ENCODE results near the gene PPIG.

Gene PPIG

GRCh38 chr2:169625781-169626180 is 41.6 kb downstream of the PPIG start:
- H3K36me3 ChIP-seq (replicated peaks; ENCODE audit: low read depth, low read length), result peaks cover 26% of the 10 kb centered on the region
- H2AFZ ChIP-seq (ENCODE audit: low read depth, low read length), result no peak overlapping the region
- no peaks in the 10 kb centered on the region for H4K20me1 ChIP-seq (ENCODE audit: insufficient read depth, low read length)
- no peak overlapping the region for H3K4me3 ChIP-seq (ENCODE audit: low read length)
- no peak overlapping the region for H3K4me2 ChIP-seq (ENCODE audit: low read length)
- no peaks in the 10 kb centered on the region for H3K27me3 ChIP-seq (ENCODE audit: low read depth, low read length)
- H3K27ac ChIP-seq (ENCODE audit: low read length), result no peak overlapping the region
- H3K79me2 ChIP-seq (ENCODE audit: low read length), result no peaks in the 10 kb centered on the region
- no peak overlapping the region for H3K9ac ChIP-seq (ENCODE audit: low read length)
- no peak for TF ChIP-seq EZH2phosphoT487 (IDR thresholded peaks at IDR 0.05; ENCODE audit: low read depth)
- TF ChIP-seq, protein P1, sequence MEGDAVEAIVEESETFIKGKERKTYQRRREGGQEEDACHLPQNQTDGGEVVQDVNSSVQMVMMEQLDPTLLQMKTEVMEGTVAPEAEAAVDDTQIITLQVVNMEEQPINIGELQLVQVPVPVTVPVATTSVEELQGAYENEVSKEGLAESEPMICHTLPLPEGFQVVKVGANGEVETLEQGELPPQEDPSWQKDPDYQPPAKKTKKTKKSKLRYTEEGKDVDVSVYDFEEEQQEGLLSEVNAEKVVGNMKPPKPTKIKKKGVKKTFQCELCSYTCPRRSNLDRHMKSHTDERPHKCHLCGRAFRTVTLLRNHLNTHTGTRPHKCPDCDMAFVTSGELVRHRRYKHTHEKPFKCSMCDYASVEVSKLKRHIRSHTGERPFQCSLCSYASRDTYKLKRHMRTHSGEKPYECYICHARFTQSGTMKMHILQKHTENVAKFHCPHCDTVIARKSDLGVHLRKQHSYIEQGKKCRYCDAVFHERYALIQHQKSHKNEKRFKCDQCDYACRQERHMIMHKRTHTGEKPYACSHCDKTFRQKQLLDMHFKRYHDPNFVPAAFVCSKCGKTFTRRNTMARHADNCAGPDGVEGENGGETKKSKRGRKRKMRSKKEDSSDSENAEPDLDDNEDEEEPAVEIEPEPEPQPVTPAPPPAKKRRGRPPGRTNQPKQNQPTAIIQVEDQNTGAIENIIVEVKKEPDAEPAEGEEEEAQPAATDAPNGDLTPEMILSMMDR (IDR thresholded peaks at IDR 0.05; ENCODE audit: low read depth, low read length), result no peak
- no peaks in the 10 kb centered on the region for H3K4me1 ChIP-seq (ENCODE audit: low read length)
- H3K9me3 ChIP-seq (ENCODE audit: insufficient read depth, low read length), result no peaks in the 10 kb centered on the region

DNA sequence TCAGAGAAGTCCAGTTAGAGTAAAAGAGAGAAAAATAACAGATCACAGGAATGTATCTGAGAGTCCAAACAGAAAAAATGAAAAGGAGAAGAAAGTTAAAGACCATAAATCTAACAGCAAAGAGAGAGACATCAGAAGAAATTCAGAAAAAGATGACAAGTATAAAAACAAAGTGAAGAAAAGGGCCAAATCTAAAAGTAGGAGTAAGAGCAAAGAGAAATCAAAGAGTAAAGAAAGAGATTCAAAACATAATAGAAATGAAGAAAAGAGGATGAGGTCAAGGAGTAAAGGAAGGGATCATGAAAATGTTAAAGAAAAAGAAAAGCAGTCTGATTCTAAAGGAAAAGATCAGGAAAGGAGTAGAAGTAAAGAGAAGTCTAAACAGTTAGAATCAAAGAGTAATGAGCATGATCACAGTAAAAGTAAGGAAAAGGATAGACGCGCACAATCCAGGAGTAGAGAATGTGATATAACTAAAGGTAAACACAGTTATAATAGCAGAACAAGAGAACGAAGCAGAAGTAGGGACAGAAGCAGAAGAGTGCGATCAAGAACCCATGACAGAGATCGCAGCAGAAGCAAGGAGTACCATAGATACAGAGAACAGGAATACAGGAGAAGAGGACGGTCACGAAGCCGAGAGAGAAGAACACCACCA is 52.4 kb downstream of the PPIG start:
- H3K9me3 ChIP-seq (ENCODE audit: insufficient read depth, low read length), result no peaks in the 10 kb centered on the region
- H4K20me1 ChIP-seq (ENCODE audit: insufficient read depth, low read length), result no peaks in the 10 kb centered on the region
- H3K27me3 ChIP-seq (ENCODE audit: low read depth, low read length), result no peaks in the 10 kb centered on the region
- no peak overlapping the region for H3K9ac ChIP-seq (ENCODE audit: low read length)
- H3K4me2 ChIP-seq (ENCODE audit: low read length), result no peak overlapping the region
- peaks cover 57% of the 10 kb centered on the region for H3K36me3 ChIP-seq (replicated peaks; ENCODE audit: low read depth, low read length)
- TF ChIP-seq, protein P1 (IDR thresholded peaks at IDR 0.05; ENCODE audit: low read depth, low read length), result no peak
- no peaks in the 10 kb centered on the region for H3K4me1 ChIP-seq (ENCODE audit: low read length)
- H3K79me2 ChIP-seq (ENCODE audit: low read length), result no peaks in the 10 kb centered on the region
- H2AFZ ChIP-seq (ENCODE audit: low read depth, low read length), result no peak overlapping the region
- H3K4me3 ChIP-seq (ENCODE audit: low read length), result no peak overlapping the region
- no peak overlapping the region for H3K27ac ChIP-seq (ENCODE audit: low read length)

DNA sequence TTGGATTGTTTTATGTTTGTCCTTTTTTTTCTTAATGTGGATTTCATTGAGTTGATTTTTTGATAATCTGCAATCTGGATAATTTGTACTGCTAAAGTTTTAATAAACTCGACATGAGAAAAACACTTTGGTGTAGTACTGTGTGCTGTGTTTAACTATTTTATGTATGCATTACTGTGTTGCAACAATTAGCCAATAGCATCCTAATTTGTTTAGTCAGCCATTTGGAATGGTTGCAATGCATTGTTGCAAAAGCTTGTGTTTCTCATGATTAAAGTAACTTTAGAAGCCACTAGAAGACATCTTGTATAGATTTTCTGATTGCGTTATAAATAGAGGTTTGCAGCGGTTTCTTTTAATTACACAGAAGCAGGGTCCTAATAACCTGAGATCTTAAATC is 53.5 kb downstream of the PPIG start:
- H3K36me3 ChIP-seq (replicated peaks; ENCODE audit: low read depth, low read length), result peaks cover 50% of the 10 kb centered on the region

GRCh38 chr2:169640104-169640503 is 56.0 kb downstream of the PPIG start:
- Histone ChIP-seq H3K79me2 (ENCODE audit: low read length) (no peaks in the 10 kb centered on the region), H3K27ac (ENCODE audit: low read length) (no peak overlapping the region), H2AFZ (ENCODE audit: low read depth, low read length) (no peak overlapping the region), H3K9ac (ENCODE audit: low read length) (no peak overlapping the region), H3K4me1 (ENCODE audit: low read length) (no peaks in the 10 kb centered on the region), H3K27me3 (ENCODE audit: low read depth, low read length) (no peaks in the 10 kb centered on the region), H3K4me2 (ENCODE audit: low read length) (no peak overlapping the region), H3K9me3 (ENCODE audit: insufficient read depth, low read length) (no peaks in the 10 kb centered on the region), H3K4me3 (ENCODE audit: low read length) (no peak overlapping the region), H3K36me3 (replicated peaks; ENCODE audit: low read depth, low read length) (peaks cover 36% of the 10 kb centered on the region), H4K20me1 (ENCODE audit: insufficient read depth, low read length) (no peaks in the 10 kb centered on the region)
- TF ChIP-seq, protein P1 (IDR thresholded peaks at IDR 0.05; ENCODE audit: low read depth, low read length), result no peak
- TF ChIP-seq EZH2phosphoT487 (IDR thresholded peaks at IDR 0.05; ENCODE audit: low read depth), result no peak

More for the DNA sequence above, 53.5 kb downstream of the PPIG start:
- Histone ChIP-seq H3K4me1 (ENCODE audit: low read length) (no peaks in the 10 kb centered on the region), H3K9ac (ENCODE audit: low read length) (no peak overlapping the region), H2AFZ (ENCODE audit: low read depth, low read length) (no peak overlapping the region), H3K79me2 (ENCODE audit: low read length) (no peaks in the 10 kb centered on the region), H3K27me3 (ENCODE audit: low read depth, low read length) (no peaks in the 10 kb centered on the region), H3K4me3 (ENCODE audit: low read length) (no peak overlapping the region), H3K4me2 (ENCODE audit: low read length) (no peak overlapping the region), H3K27ac (ENCODE audit: low read length) (no peak overlapping the region), H3K9me3 (ENCODE audit: insufficient read depth, low read length) (no peaks in the 10 kb centered on the region), H4K20me1 (ENCODE audit: insufficient read depth, low read length) (no peaks in the 10 kb centered on the region)
- TF ChIP-seq, protein P1 (IDR thresholded peaks at IDR 0.05; ENCODE audit: low read depth, low read length), result no peak
- no peak for TF ChIP-seq EZH2phosphoT487 (IDR thresholded peaks at IDR 0.05; ENCODE audit: low read depth)

Measured in OCI-LY3 (cell line).